Skeletal muscle tissue (tissue), 4 donors: Measurements from ENCODE around the gene ASAP2. TPM values are rescaled to one million over a fixed set of nuclear protein-coding genes. Genes with fewer than 3 reads are reported as not detected.

Experiments
- H3K27ac ChIP-seq: one replicate; pipeline ENCODE4 v1.7.0; 2013; ENCODE audit warnings: mild to moderate bottlenecking, low read depth, low read length, inconsistent platforms
- H3K27me3 ChIP-seq, 3 donors: one replicate each; pipeline ENCODE4 v1.7.0; 2013; ENCODE audit warnings: low read length in 3 of 3; ENCODE audit not compliant: control insufficient read depth in 3 of 3, insufficient read depth in 3 of 3
- H3K36me3 ChIP-seq, 3 donors: one replicate each; pipeline ENCODE4 v1.7.0; 2013; ENCODE audit warnings: low read length in 3 of 3; ENCODE audit not compliant: control insufficient read depth in 3 of 3, insufficient read depth in 3 of 3
- H3K4me1 ChIP-seq, 3 donors: one replicate each; pipeline ENCODE4 v1.7.0; 2013; ENCODE audit warnings: low read length in 3 of 3, mild to moderate bottlenecking in 3 of 3; ENCODE audit not compliant: control insufficient read depth in 3 of 3, insufficient read depth in 3 of 3
- H3K4me3 ChIP-seq, 3 donors: one replicate each; pipeline ENCODE4 v1.7.0; 2013; ENCODE audit warnings: low read length in 3 of 3
- H3K9ac ChIP-seq, 3 donors: one replicate each; pipeline ENCODE4 v1.7.0; 2013; ENCODE audit warnings: low read length in 3 of 3, mild to moderate bottlenecking in 3 of 3, moderate library complexity in 2 of 3, low read depth in 1 of 3
- H3K9me3 ChIP-seq, 3 donors: one replicate each; pipeline ENCODE4 v1.7.0; 2013; ENCODE audit warnings: low read length in 3 of 3; ENCODE audit not compliant: control insufficient read depth in 3 of 3
- total RNA-seq: library from RNA; depleted of rRNA; stranded (reverse); fragments of >200 nt; gene quantifications from one replicate; pipeline ENCODE4 v1.2.3, GENCODE V29; 2014
- donor health status: Osteomylitis.

ASAP2 gene
- total RNA-seq, 1 donor from 2014 or later, result 17.7 TPM

DNA sequence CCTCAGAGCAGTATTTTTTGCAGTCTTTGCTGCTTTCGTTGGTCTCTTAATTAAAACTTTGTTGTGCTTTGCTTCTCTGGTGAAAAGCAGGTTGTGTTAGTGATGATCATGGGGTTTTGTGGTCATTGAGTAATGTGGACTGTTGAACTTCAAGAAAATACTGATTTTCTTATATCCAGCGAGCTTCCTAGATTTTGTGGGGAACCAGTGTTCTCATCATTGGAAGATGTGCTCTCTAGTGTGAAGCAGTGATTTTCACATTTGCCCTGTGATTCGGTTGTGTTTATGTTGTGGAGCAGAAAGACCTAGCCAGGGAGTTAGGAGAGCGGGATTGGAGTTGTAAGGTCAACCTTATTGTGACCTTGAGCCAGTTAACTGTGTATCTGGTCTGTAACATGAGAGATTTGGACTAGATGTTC is 12.4 kb downstream of the ASAP2 start:
- H3K27ac ChIP-seq, result no peak overlapping the region

GRCh38 chr2:9220201-9220600 is 13.6 kb downstream of the ASAP2 start:
- Histone ChIP-seq H3K36me3 (no peaks in the 10 kb centered on the region), H3K27me3 (no peaks in the 10 kb centered on the region), H3K9ac (no peak overlapping the region), H3K27ac (no peak overlapping the region), H3K4me3 (no peak overlapping the region), H3K4me1 (peaks cover 10 to 19% (median 13%) of the 10 kb centered on the region in 3 donors), H3K9me3 (no peaks in the 10 kb centered on the region)

More for the DNA sequence above, 12.4 kb downstream of the ASAP2 start:
- Histone ChIP-seq H3K9me3 (no peaks in the 10 kb centered on the region), H3K4me1 (peaks cover 9 to 15% (median 13%) of the 10 kb centered on the region in 3 donors), H3K36me3 (no peaks in the 10 kb centered on the region), H3K4me3 (no peak overlapping the region), H3K27me3 (no peaks in the 10 kb centered on the region), H3K9ac (no peak overlapping the region)

DNA sequence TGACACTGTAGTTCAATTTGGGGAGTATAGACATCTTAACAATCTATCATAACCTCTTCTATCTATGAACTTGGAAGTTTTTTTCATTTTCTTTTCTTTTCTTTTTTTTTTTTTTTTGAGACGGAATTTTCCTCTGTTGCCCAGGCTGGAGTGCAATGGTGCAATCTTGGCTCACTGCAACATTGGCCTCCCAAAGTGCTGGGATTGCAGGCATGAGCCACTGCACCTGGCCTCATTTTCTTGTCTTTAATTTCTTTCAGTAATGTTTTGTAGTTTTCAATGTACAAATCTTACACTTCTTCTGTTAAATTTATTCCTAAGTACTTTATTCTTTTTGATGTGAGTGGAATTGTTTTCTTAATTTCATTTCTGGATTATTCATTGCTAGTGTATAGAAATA is 14.6 kb downstream of the ASAP2 start:
- no peak overlapping the region for H3K9ac ChIP-seq
- no peaks in the 10 kb centered on the region for H3K27me3 ChIP-seq
- H3K27ac ChIP-seq, result no peak overlapping the region
- no peaks in the 10 kb centered on the region for H3K36me3 ChIP-seq
- H3K4me3 ChIP-seq, result no peak overlapping the region
- no peaks in the 10 kb centered on the region for H3K9me3 ChIP-seq
- peaks cover 14 to 27% (median 17%) of the 10 kb centered on the region in 3 donors for H3K4me1 ChIP-seq

GRCh38 chr2:9222239-9222892 is 15.8 kb downstream of the ASAP2 start:
- Histone ChIP-seq H3K36me3 (no peaks in the 10 kb centered on the region), H3K9ac (no peak overlapping the region), H3K4me3 (no peak overlapping the region), H3K27ac (no peak overlapping the region), H3K27me3 (no peaks in the 10 kb centered on the region), H3K9me3 (no peaks in the 10 kb centered on the region), H3K4me1 (peaks cover 20 to 33% (median 20%) of the 10 kb centered on the region in 3 donors)

DNA sequence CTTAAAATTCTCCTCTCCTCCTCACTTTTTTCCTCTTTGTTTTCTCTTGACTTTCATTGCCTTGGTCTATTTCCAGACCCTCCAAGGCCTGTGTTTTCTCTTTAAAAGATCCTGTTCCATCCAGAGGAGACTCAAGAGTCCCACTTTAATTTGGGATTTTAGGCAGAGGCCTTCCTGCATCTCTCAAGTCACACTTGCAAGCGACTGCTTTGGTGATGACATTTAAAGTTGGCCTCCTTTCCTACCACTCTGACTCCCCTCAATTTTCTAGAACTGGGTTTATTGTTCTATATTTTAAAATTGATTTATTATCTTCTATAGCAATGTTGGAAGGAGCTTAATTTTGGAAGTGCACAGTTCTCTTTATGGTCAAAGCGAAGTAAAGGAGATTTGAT is 16.3 kb downstream of the ASAP2 start:
- H3K27me3 ChIP-seq, result no peaks in the 10 kb centered on the region
- H3K36me3 ChIP-seq, result no peaks in the 10 kb centered on the region
- H3K4me3 ChIP-seq, result no peak overlapping the region
- H3K27ac ChIP-seq, result no peak overlapping the region
- peaks cover 20 to 33% (median 23%) of the 10 kb centered on the region in 3 donors for H3K4me1 ChIP-seq
- no peak overlapping the region for H3K9ac ChIP-seq
- H3K9me3 ChIP-seq, result no peaks in the 10 kb centered on the region

GRCh38 chr2:9225806-9226205 is 19.2 kb downstream of the ASAP2 start:
- Histone ChIP-seq H3K4me1 (peaks cover 40 to 46% (median 40%) of the 10 kb centered on the region in 3 donors), H3K27ac (no peak overlapping the region), H3K4me3 (no peak overlapping the region), H3K9me3 (no peaks in the 10 kb centered on the region), H3K27me3 (no peaks in the 10 kb centered on the region), H3K9ac (no peak overlapping the region), H3K36me3 (peaks cover 0 to 2% (median 0%) of the 10 kb centered on the region in 3 donors)

- H3K4me3 ChIP-seq, result peak overlapping the region in 1 of 3 donors; percentile 1
- H3K36me3 ChIP-seq, result peaks cover 0 to 2% (median 0%) of the 10 kb centered on the region in 3 donors
- H3K27ac ChIP-seq, result peak overlapping the region; percentile 12
- peaks cover 49 to 56% (median 49%) of the 10 kb centered on the region in 3 donors for H3K4me1 ChIP-seq
- no peaks in the 10 kb centered on the region for H3K27me3 ChIP-seq
- no peaks in the 10 kb centered on the region for H3K9me3 ChIP-seq
- no peak overlapping the region for H3K9ac ChIP-seq
Observed at GRCh38 chr2:9226458-9227380, 20.1 kb downstream of the ASAP2 start.

GRCh38 chr2:9228088-9228751 is 21.6 kb downstream of the ASAP2 start:
- no peaks in the 10 kb centered on the region for H3K9me3 ChIP-seq
- no peak overlapping the region for H3K4me3 ChIP-seq
- no peak overlapping the region for H3K9ac ChIP-seq
- peaks cover 0 to 2% (median 0%) of the 10 kb centered on the region in 3 donors for H3K36me3 ChIP-seq
- H3K4me1 ChIP-seq, result peaks cover 46 to 58% (median 52%) of the 10 kb centered on the region in 3 donors
- no peaks in the 10 kb centered on the region for H3K27me3 ChIP-seq
- H3K27ac ChIP-seq, result no peak overlapping the region

DNA sequence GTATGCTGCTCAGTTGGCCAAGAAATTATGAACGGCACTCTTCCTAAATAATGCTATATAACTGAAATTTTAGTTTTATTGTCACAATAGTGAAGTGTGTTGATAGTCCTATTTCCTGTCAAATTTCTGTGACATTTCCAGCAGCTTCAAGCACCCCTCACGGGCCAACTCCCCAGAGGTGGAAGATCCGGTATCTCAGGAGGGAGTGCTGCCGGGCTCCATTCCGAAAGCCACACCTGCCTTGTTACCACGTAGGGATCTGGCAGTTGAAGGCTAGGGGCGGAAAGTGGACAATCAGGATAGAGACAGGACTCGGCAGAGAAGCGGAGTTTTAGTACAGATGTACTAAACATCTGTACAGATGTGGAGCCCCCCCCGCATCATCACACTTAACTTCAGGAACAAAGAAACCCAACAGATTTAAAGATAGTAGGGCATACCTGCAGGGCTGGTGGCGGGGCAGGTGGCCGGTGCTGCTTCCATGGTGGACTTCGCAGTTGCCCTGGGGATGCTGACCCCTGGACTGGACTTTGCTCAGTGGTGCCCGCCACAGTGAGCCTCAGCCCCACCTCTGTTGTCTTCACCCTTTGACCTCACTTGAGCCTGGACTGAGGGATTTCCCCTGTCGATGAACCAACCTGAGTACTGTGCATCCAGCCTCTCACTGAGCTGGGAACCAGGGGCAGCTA is 22.3 kb downstream of the ASAP2 start:
- Histone ChIP-seq H3K9me3 (no peaks in the 10 kb centered on the region), H3K27me3 (no peaks in the 10 kb centered on the region), H3K9ac (no peak overlapping the region), H3K4me1 (peaks cover 48 to 58% (median 56%) of the 10 kb centered on the region in 3 donors), H3K27ac (no peak overlapping the region), H3K4me3 (no peak overlapping the region), H3K36me3 (peaks cover 0 to 2% (median 0%) of the 10 kb centered on the region in 3 donors)
